NB4 (cell line): ENCODE data around the gene IL18BP.

Source experiments
- DNase-seq: peaks from one replicate; pipeline ENCODE4 v3.0.0; 2010; ENCODE audit warnings: low read depth
- H3K4me3 ChIP-seq: one replicate; pipeline ENCODE4 v1.5.1; 2011; ENCODE audit warnings: mild to moderate bottlenecking, low read depth, low read length, moderate library complexity
- CTCF ChIP-seq: IDR thresholded peaks from one replicate; pipeline ENCODE4 v1.5.1; 2012; ENCODE audit warnings: low read depth, low read length
- MYC ChIP-seq: IDR thresholded peaks from 2 replicates; pipeline ENCODE4 v1.6.1; 2011; ENCODE audit warnings: low read depth, low read length
- POLR2A ChIP-seq: IDR thresholded peaks from 2 replicates; pipeline ENCODE4 v1.6.1; 2011; ENCODE audit warnings: mild to moderate bottlenecking; ENCODE audit not compliant: insufficient read length; ENCODE audit errors: extremely low read depth
- TF ChIP-seq, protein P1 (sequence below): IDR thresholded peaks from 2 replicates; pipeline ENCODE4 v1.6.1; 2011; ENCODE audit warnings: low read depth, low read length

Gene IL18BP

GRCh38 chr11:71963468-71963867 is 35.2 kb upstream of the IL18BP start:
- no peak overlapping the region for H3K4me3 ChIP-seq
- TF ChIP-seq POLR2A (no peak), MYC (no peak), CTCF (no peak)
- TF ChIP-seq, protein P1, sequence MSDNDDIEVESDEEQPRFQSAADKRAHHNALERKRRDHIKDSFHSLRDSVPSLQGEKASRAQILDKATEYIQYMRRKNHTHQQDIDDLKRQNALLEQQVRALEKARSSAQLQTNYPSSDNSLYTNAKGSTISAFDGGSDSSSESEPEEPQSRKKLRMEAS = no peak
- no peak for DNase-seq

DNA sequence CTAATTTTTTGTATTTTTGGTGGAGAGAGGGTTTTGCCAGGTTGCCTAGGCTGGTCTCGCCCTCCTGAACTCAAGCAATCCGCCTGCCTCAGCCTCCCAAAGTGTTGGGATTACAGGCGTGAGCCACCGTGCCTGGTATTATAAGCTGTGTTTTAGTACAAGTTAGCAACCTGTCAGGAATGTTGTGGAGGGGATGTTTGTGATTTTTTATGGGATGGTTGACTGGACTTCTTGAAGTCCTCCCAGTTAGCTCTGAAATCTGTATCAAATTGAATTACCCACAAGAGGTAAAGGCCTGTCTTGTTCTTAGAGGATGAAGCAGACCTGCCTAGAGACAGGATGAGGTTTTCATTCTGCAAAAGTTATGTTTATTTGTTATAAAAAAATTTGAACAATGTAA is 34.1 kb upstream of the IL18BP start:
- no peak for DNase-seq
- TF ChIP-seq MYC (no peak), CTCF (no peak), POLR2A (no peak)
- TF ChIP-seq, protein P1 = no peak

GRCh38 chr11:71971680-71972079 is 27.0 kb upstream of the IL18BP start:
- TF ChIP-seq CTCF (no peak), POLR2A (no peak), MYC (no peak)
- TF ChIP-seq, protein P1 = no peak
- no peak for DNase-seq
- no peak overlapping the region for H3K4me3 ChIP-seq

More for the DNA sequence above, 34.1 kb upstream of the IL18BP start:
- H3K4me3 ChIP-seq = no peak overlapping the region

DNA sequence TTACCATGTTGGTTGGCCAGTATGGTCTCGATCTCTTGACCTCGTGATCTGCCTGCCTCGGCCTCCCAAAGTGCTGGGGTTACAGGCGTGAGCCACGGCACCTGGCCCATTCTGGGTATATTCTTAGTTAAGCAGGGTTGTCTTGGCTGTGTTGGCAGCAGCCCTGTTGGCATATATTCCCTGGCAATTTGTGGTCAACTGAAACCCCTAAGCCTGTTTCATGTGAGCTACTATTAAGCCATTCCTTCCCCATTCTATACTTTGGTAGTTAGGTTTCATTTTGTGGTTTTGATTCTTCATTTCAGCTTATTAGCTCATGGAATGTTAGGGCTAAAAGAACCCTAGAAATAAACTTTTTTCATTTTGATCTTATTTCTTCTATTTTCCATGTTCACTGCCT is 22.2 kb upstream of the IL18BP start:
- TF ChIP-seq CTCF (no peak), MYC (no peak), POLR2A (no peak)
- TF ChIP-seq, protein P1 = no peak
- H3K4me3 ChIP-seq = no peak overlapping the region
- DNase-seq = no peak

DNA sequence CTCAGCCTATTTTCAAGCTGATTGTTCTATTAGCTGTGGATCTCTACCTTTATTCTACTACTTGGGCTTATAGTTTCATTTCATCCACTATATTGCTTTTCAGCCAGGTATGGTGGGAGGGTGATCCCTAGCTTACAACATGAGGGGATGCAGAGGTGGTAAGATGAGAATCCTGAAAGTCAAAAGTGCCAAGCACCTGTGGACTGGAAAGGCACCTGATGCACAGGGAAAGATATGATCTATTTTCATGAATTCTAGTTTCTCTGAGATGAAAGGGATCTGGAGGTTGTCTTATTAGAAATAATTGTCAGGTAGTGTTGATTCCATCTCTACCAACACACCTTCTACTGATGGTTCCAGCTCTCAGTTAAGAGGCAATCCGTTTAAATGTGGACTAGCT is 21.6 kb upstream of the IL18BP start:
- no peak for DNase-seq
- TF ChIP-seq POLR2A = no peak
- TF ChIP-seq, protein P1 = no peak
- no peak for TF ChIP-seq MYC
- no peak for TF ChIP-seq CTCF
- no peak overlapping the region for H3K4me3 ChIP-seq
